Activated naive CD8-positive, alpha-beta T cell (primary cell): ENCODE measurements around the gene MPV17L2.
A peak's percentile ranks its signal among the peaks of the same experiment; 100 is the strongest.

Source experiments
- H3K27ac Mint-ChIP-seq: one replicate; pipeline ENCODE4 v1.8.0; 2021; ENCODE audit warnings: mixed read lengths
- H3K27me3 Mint-ChIP-seq: one replicate; pipeline ENCODE4 v1.8.0; 2021; ENCODE audit warnings: mixed read lengths
- H3K36me3 Mint-ChIP-seq: one replicate; pipeline ENCODE4 v1.8.0; 2021; ENCODE audit warnings: mixed read lengths
- H3K4me1 Mint-ChIP-seq: one replicate; pipeline ENCODE4 v1.8.0; 2021; ENCODE audit warnings: low read depth, mixed read lengths
- H3K4me3 Mint-ChIP-seq: one replicate; pipeline ENCODE4 v1.8.0; 2021; ENCODE audit warnings: mild to moderate bottlenecking, mixed read lengths
- H3K9me3 Mint-ChIP-seq: one replicate; pipeline ENCODE4 v1.8.0; 2021; ENCODE audit warnings: low read depth, mixed read lengths

MPV17L2 gene

GRCh38 chr19:18171605-18172327 lies 21.3 kb upstream of the MPV17L2 start:
- no peak overlapping the region for H3K4me3 Mint-ChIP-seq
- H3K27ac Mint-ChIP-seq, result no peak overlapping the region
- H3K36me3 Mint-ChIP-seq, result no peaks in the 10 kb centered on the region
- no peaks in the 10 kb centered on the region for H3K27me3 Mint-ChIP-seq
- H3K9me3 Mint-ChIP-seq, result no peaks in the 10 kb centered on the region
- H3K4me1 Mint-ChIP-seq, result peaks cover 6% of the 10 kb centered on the region

DNA sequence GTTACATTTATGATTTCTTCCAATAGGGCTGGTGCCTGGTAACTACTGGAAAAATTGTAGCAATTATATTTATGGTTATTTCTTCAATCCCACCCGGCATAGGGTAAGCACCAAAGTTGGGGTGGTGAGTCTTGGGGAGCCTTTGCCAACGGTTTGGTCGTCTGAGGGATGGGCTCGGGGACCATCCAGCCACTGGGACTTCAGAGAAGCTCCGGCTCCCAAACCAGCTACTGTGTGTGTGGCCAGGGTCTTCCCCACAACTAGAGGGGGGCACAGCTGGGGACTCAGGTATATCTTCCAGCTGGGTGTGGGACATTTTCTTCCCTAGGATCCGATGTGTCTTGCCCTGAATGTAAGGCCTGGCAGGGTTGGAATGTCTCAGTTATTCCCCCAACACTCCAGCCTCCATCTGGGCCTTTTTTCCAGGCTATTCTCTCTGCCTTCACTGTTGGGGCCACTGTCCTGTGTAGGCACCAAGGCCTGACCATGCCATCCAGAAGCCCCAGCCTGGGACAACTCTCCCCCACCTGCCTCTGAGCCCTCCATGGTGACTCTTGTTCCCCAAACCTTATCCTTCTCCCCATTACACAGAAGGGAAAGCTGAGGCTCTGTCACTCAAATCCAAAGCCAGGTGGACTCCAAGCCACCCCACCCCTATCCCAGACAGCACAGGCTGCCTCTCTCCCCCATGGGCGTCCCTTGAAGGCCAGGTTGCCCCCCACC lies 20.5 kb upstream of the MPV17L2 start:
- no peaks in the 10 kb centered on the region for H3K36me3 Mint-ChIP-seq
- peaks cover 6% of the 10 kb centered on the region for H3K4me1 Mint-ChIP-seq
- no peaks in the 10 kb centered on the region for H3K27me3 Mint-ChIP-seq
- H3K27ac Mint-ChIP-seq, result no peak overlapping the region
- H3K9me3 Mint-ChIP-seq, result no peaks in the 10 kb centered on the region
- H3K4me3 Mint-ChIP-seq, result peak overlapping the region; percentile 42

- Mint-ChIP-seq H3K27ac (no peak overlapping the region), H3K36me3 (no peaks in the 10 kb centered on the region), H3K9me3 (no peaks in the 10 kb centered on the region), H3K4me1 (peaks cover 6% of the 10 kb centered on the region), H3K4me3 (peak overlapping the region; percentile 75), H3K27me3 (no peaks in the 10 kb centered on the region)
Observed at GRCh38 chr19:18173054-18173571, 19.9 kb upstream of the MPV17L2 start.

DNA sequence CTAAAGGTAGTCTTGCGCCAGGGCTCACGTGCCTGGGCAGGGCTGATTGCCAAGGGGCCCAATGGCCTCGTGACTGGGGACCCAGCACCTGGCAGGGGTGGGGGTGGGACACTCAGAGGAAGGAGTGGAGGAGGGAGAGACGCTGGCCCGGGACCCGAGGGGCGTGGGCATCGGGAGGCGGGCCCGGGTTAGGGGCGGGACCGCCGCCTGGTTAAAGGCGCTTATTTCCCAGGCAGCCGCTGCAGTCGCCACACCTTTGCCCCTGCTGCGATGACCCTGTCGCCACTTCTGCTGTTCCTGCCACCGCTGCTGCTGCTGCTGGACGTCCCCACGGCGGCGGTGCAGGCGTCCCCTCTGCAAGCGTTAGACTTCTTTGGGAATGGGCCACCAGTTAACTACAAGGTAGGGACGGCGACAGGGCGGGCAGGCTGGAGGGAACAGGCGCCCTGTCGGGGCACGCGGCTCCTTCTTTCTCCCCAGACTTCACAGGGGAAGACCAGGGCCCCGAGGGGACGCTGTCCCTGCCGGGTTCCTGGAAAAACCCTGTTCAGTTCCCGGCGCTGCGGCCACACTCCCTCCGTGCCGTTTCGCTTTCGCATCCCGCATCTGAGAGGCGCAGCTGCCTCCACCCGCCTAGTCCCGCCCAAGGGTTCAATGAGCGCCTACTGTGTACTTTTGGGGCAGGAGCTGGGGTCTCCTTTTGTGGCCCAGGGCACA lies 19.3 kb upstream of the MPV17L2 start, which contains the start of gene IFI30:
TSS of gene IFI30 (plus strand) at position 242 of the 717 bp plus-strand sequence. CDS start at position 271, 29 bp downstream.
- Mint-ChIP-seq H3K9me3 (no peaks in the 10 kb centered on the region), H3K27ac (peak within 1 kb of the TSS; percentile 34), H3K36me3 (no peaks in the 10 kb centered on the region), H3K27me3 (no peaks in the 10 kb centered on the region), H3K4me1 (peaks cover 6% of the 10 kb centered on the region), H3K4me3 (peak within 1 kb of the TSS; percentile 85)

DNA sequence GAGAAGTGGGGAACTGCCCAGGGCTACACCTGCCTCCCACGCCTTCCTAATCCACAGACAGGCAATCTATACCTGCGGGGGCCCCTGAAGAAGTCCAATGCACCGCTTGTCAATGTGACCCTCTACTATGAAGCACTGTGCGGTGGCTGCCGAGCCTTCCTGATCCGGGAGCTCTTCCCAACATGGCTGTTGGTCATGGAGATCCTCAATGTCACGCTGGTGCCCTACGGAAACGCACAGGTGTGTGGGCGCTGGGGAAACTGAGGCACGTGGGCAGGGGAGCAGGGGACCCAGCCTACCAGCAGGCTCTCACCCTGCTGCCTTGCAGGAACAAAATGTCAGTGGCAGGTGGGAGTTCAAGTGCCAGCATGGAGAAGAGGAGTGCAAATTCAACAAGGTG lies 18.0 kb upstream of the MPV17L2 start:
- H3K27ac Mint-ChIP-seq, result no peak overlapping the region

GRCh38 chr19:18176367-18177310 lies 16.4 kb upstream of the MPV17L2 start:
- no peak overlapping the region for H3K4me3 Mint-ChIP-seq
- no peaks in the 10 kb centered on the region for H3K27me3 Mint-ChIP-seq
- H3K27ac Mint-ChIP-seq, result no peak overlapping the region
- no peaks in the 10 kb centered on the region for H3K9me3 Mint-ChIP-seq
- H3K4me1 Mint-ChIP-seq, result peaks cover 6% of the 10 kb centered on the region
- H3K36me3 Mint-ChIP-seq, result no peaks in the 10 kb centered on the region

More for the DNA sequence above, 18.0 kb upstream of the MPV17L2 start:
- Mint-ChIP-seq H3K27me3 (no peaks in the 10 kb centered on the region), H3K4me1 (peaks cover 6% of the 10 kb centered on the region), H3K36me3 (no peaks in the 10 kb centered on the region), H3K4me3 (peak overlapping the region; percentile 49), H3K9me3 (no peaks in the 10 kb centered on the region)

DNA sequence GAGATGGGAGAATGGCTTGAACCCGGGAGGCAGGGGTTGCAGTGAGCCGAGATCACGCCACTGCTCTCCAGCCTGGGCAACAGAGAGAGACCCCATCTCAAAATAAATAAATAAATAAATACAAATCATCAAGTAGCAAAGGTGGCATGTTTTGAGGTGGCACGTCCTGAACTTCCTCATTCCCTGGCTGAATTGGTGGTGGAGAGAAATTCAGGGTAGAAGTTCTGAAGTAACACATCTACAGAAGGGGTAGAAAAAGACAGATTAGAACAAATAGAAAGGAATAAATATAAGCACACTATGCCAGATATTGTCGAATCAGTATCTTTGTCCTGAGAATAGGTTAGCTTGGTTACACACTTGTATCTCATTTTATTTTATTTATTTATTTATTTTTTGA lies 13.1 kb upstream of the MPV17L2 start:
- no peak overlapping the region for H3K27ac Mint-ChIP-seq
- H3K27me3 Mint-ChIP-seq, result no peaks in the 10 kb centered on the region
- H3K36me3 Mint-ChIP-seq, result no peaks in the 10 kb centered on the region
- H3K9me3 Mint-ChIP-seq, result no peaks in the 10 kb centered on the region
- no peaks in the 10 kb centered on the region for H3K4me1 Mint-ChIP-seq
- H3K4me3 Mint-ChIP-seq, result no peak overlapping the region

DNA sequence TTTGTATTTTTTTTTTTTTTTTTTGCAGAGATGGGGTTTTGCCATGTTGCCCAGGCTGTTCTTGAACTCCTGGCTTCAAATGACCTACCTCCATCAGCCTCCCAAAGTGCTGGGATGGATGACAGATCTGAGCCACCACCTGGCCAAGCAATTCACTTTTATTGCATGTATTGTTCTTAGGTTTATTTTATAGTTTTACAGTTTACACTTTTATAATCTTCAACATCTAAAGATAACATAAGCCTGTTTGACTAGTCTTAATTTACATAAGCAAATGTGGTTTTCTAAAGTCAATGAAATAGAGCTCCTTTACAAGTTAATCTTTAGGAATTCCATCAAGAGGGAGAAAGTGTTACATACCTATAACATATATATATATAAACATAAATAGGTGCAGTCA lies 9.5 kb upstream of the MPV17L2 start:
- H3K36me3 Mint-ChIP-seq, result no peaks in the 10 kb centered on the region
- no peak overlapping the region for H3K4me3 Mint-ChIP-seq
- H3K9me3 Mint-ChIP-seq, result no peaks in the 10 kb centered on the region
- H3K27me3 Mint-ChIP-seq, result no peaks in the 10 kb centered on the region
- H3K27ac Mint-ChIP-seq, result no peak overlapping the region
- no peaks in the 10 kb centered on the region for H3K4me1 Mint-ChIP-seq

DNA sequence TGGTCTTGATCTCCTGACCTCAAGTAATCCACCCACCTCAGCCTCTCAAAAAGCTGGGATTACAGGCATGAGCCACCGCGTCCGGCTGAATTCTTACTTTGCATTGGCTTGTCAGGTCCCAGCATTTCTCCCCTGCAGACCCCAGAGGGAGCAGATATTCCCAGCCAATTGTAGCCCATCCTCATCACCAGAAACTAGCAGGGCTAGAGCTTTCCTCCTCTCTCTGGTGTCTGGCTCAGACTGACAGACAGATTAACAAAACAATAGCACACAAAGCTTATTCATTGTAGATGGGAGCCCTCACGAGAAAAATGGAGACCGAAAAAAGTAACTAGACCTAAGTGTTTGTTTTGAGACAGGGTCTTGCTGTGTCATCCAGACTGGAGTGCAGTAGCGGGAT lies 7.5 kb upstream of the MPV17L2 start:
- Mint-ChIP-seq H3K27ac (no peak overlapping the region), H3K27me3 (no peaks in the 10 kb centered on the region), H3K4me3 (no peak overlapping the region), H3K4me1 (no peaks in the 10 kb centered on the region), H3K36me3 (no peaks in the 10 kb centered on the region), H3K9me3 (no peaks in the 10 kb centered on the region)

- Mint-ChIP-seq H3K4me1 (peaks cover 19% of the 10 kb centered on the region), H3K27me3 (no peaks in the 10 kb centered on the region), H3K9me3 (no peaks in the 10 kb centered on the region), H3K4me3 (no peak overlapping the region), H3K36me3 (no peaks in the 10 kb centered on the region), H3K27ac (no peak overlapping the region)
Observed at GRCh38 chr19:18190278-18190677, 2.7 kb upstream of the MPV17L2 start.

GRCh38 chr19:18191640-18192062 lies 1.4 kb upstream of the MPV17L2 start:
- H3K4me1 Mint-ChIP-seq, result peaks cover 19% of the 10 kb centered on the region
- no peaks in the 10 kb centered on the region for H3K27me3 Mint-ChIP-seq
- peak overlapping the region; percentile 86 for H3K27ac Mint-ChIP-seq
- peak overlapping the region; percentile 87 for H3K4me3 Mint-ChIP-seq
- no peaks in the 10 kb centered on the region for H3K9me3 Mint-ChIP-seq
- H3K36me3 Mint-ChIP-seq, result no peaks in the 10 kb centered on the region

DNA sequence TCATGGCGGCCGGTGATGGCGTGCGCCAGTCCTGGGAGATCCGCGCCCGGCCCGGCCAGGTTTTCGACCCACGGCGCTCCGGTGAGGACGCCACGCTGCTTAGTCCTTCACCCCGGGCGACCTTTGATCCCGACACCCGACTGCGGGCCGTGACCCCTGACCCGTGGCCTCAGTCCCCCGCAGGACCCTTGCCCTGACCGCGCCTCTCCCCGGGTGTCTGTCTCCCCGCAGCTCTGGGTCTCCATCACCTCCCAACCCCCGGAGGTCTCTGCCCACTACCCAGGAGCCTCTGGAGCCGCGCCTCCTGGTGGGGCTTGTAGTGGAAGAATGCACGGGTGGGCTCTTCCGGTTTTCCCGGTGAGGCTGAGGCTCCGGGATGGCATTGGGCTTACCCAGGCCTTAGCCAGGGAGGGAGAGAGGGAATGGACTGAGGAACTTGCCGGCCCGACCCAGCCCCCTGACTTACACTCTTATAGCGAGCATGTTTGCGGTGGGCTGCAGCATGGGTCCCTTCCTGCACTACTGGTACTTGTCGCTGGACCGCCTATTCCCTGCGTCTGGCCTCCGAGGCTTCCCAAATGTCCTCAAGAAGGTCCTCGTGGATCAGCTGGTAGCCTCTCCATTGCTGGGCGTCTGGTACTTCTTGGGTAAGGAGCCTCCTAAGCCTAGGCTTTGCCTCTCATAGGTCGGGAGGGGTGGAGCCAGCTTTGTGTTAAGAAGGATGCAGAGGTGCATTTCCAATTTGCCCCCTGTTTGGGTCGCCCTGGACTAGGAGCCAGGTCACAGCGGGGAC lies 566 bp downstream of the MPV17L2 start:
- Mint-ChIP-seq H3K27ac (peak overlapping the region; percentile 86), H3K4me1 (peaks cover 19% of the 10 kb centered on the region), H3K36me3 (no peaks in the 10 kb centered on the region), H3K27me3 (no peaks in the 10 kb centered on the region), H3K4me3 (peak overlapping the region; percentile 87), H3K9me3 (no peaks in the 10 kb centered on the region)

- no peaks in the 10 kb centered on the region for H3K36me3 Mint-ChIP-seq
- peak overlapping the region; percentile 87 for H3K4me3 Mint-ChIP-seq
- no peaks in the 10 kb centered on the region for H3K9me3 Mint-ChIP-seq
- H3K27me3 Mint-ChIP-seq, result no peaks in the 10 kb centered on the region
- peak overlapping the region; percentile 34 for H3K27ac Mint-ChIP-seq
- peaks cover 19% of the 10 kb centered on the region for H3K4me1 Mint-ChIP-seq
Observed at GRCh38 chr19:18194181-18194530, 1.1 kb downstream of the MPV17L2 start.
